Epithelial cell of proximal tubule (primary cell): Measurements from ENCODE around the gene ARID2. TPM values are rescaled to one million over a fixed set of nuclear protein-coding genes. Genes with fewer than 3 reads are reported as not detected.

Experiments used
- DNase-seq: peaks from one replicate; pipeline ENCODE4 v3.0.0-alpha.2; 2011; ENCODE audit warnings: low read depth
- H3K4me3 ChIP-seq: 2 replicates; pipeline ENCODE4 v1.5.1; 2011; ENCODE audit warnings: low read depth, mild to moderate bottlenecking, low read length
- CTCF ChIP-seq: conservative IDR thresholded peaks from 2 replicates; pipeline ENCODE4 v1.5.1; 2012; ENCODE audit warnings: low read depth, mild to moderate bottlenecking, low read length
- total RNA-seq: library from RNA; depleted of rRNA; stranded (reverse); fragments of >200 nt; gene quantifications from 2 replicates; pipeline ENCODE4 v1.2.3, GENCODE V29; 2015

The ARID2 gene
- total RNA-seq, 1 donor from 2014 or later, result 9.6 TPM

DNA sequence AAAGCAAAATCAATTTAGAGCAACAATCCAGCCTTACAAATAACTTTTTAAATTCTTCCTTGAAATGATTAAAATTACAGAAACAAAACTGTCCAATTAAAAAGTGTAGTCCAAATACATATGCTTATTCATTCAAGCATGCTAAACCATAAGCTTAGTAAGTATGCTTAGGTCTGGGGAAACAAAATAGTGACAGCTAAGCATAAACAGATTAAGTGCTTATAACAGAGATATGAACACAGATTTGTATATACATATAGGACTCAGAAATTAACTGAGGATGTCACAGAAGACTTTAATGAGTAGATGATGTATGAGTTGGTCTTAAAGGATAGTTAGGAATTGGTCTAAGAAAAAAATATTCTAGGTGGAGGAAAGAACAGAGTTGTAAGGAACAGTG, 219.0 kb downstream of the ARID2 start:
- DNase-seq, result no peak
- no peak for TF ChIP-seq CTCF
- no peak overlapping the region for H3K4me3 ChIP-seq
